HEK293 (cell line): ENCODE results near the gene ABCC2.

Experiments
- CTCF ChIA-PET: fragments of 350-600 bp; formaldehyde crosslinking; extraction: SDS; loops from one replicate; lab custom pipeline; 2021; ENCODE audit warnings: antibody characterized with exemption; lab: Yijun Ruan, JAX
- POLR2A ChIA-PET: fragments of 300-600 bp; formaldehyde crosslinking; extraction: SDS; loops from one replicate; lab custom pipeline; 2020; ENCODE audit warnings: antibody characterized with exemption, inconsistent platforms; lab: Yijun Ruan, JAX
- H3K27ac ChIP-seq: fragments of 200-500 bp; sonication (Bioruptor generic); 2 replicates; pipeline ENCODE4 v1.5.1; 2014; ENCODE audit warnings: low read depth, low read length, control low read depth, inconsistent platforms; ENCODE audit errors: extremely low read depth
- H3K36me3 ChIP-seq, 2 experiments: fragments of 200-500 bp in 1 of 2; sonication (Bioruptor generic) in 1 of 2; 1 replicate in 1 of 2; 2 replicates in 1 of 2; pipeline ENCODE4 v1.5.1; 2014 to 2017; ENCODE audit warnings: inconsistent platforms in 2 of 2, low read length in 2 of 2; ENCODE audit not compliant: control insufficient read depth in 2 of 2, insufficient read depth in 1 of 2
- H3K4me1 ChIP-seq: fragments of 200-500 bp; sonication (Bioruptor generic); 2 replicates; pipeline ENCODE4 v1.5.1; 2014; ENCODE audit warnings: mild to moderate bottlenecking, low read length, inconsistent platforms; ENCODE audit not compliant: control insufficient read depth, insufficient read depth
- H3K4me3 ChIP-seq: 2 replicates; pipeline ENCODE4 v1.5.1; 2011; ENCODE audit warnings: low read depth, mild to moderate bottlenecking, control low read depth, low read length, moderate library complexity
- H3K9me3 ChIP-seq: fragments of 200-500 bp; sonication (Bioruptor generic); 2 replicates; pipeline ENCODE4 v1.5.1; 2014; ENCODE audit warnings: low read depth, low read length, inconsistent platforms; ENCODE audit not compliant: control insufficient read depth, insufficient read depth
- GLI4 ChIP-seq: fragments of 450-650 bp; formaldehyde crosslinking; IDR thresholded peaks from 2 replicates; pipeline ENCODE4 v1.5.1; 2016; ENCODE audit warnings: missing biosample characterization, missing genetic modification characterization
- HOXA7 ChIP-seq: sonication (generic); formaldehyde crosslinking; IDR thresholded peaks from 2 replicates; pipeline ENCODE4 v1.8.1; 2022; ENCODE audit warnings: missing genetic modification reagents, borderline replicate concordance
- HOXC10 ChIP-seq: sonication (generic); formaldehyde crosslinking; IDR thresholded peaks from 2 replicates; pipeline ENCODE4 v1.8.1; 2023; ENCODE audit warnings: mild to moderate bottlenecking, missing genetic modification reagents
- ZFP69B ChIP-seq: fragments of 450-650 bp; formaldehyde crosslinking; IDR thresholded peaks from 2 replicates; pipeline ENCODE4 v1.5.1; 2016; ENCODE audit warnings: missing biosample characterization, missing genetic modification characterization
- ZNF169 ChIP-seq: fragments of 450-650 bp; formaldehyde crosslinking; IDR thresholded peaks from 2 replicates; pipeline ENCODE4 v1.5.1; 2016; ENCODE audit warnings: missing biosample characterization, missing genetic modification characterization
- ZNF202 ChIP-seq: fragments of 450-650 bp; formaldehyde crosslinking; IDR thresholded peaks from 2 replicates; pipeline ENCODE4 v1.5.1; 2016; ENCODE audit warnings: missing biosample characterization, missing genetic modification characterization, borderline replicate concordance
- ZNF311 ChIP-seq: fragments of 450-650 bp; formaldehyde crosslinking; IDR thresholded peaks from 2 replicates; pipeline ENCODE4 v1.5.1; 2017; ENCODE audit warnings: missing biosample characterization, missing genetic modification characterization, borderline replicate concordance
- ZNF341 ChIP-seq: fragments of 450-650 bp; formaldehyde crosslinking; IDR thresholded peaks from 2 replicates; pipeline ENCODE4; 2016; ENCODE audit warnings: low read depth, missing biosample characterization, missing genetic modification characterization
- ZNF354C ChIP-seq: fragments of 450-650 bp; formaldehyde crosslinking; IDR thresholded peaks from 2 replicates; pipeline ENCODE4 v1.5.1; 2016; ENCODE audit warnings: missing biosample characterization, missing genetic modification characterization, low read depth, borderline replicate concordance
- ZNF423 ChIP-seq: fragments of 450-650 bp; formaldehyde crosslinking; IDR thresholded peaks from 2 replicates; pipeline ENCODE4 v1.5.1; 2016; ENCODE audit warnings: missing biosample characterization, missing genetic modification characterization
- ZNF530 ChIP-seq: fragments of 450-650 bp; formaldehyde crosslinking; IDR thresholded peaks from 2 replicates; pipeline ENCODE4 v1.5.1; 2016; ENCODE audit warnings: low read depth, missing biosample characterization, missing genetic modification characterization
- ZNF785 ChIP-seq: fragments of 450-650 bp; formaldehyde crosslinking; IDR thresholded peaks from 2 replicates; pipeline ENCODE4 v1.5.1; 2016; ENCODE audit warnings: missing biosample characterization, missing genetic modification characterization
- TF ChIP-seq, protein P1 (sequence below): fragments of 450-650 bp; formaldehyde crosslinking; IDR thresholded peaks from 2 replicates; pipeline ENCODE4 v1.5.1; 2017; ENCODE audit warnings: missing biosample characterization, mild to moderate bottlenecking, missing genetic modification characterization, moderate library complexity
- TF ChIP-seq, protein P2 (sequence below): fragments of 450-650 bp; formaldehyde crosslinking; IDR thresholded peaks from 2 replicates; pipeline ENCODE4 v1.5.1; 2016; ENCODE audit warnings: missing biosample characterization, missing genetic modification characterization
- TF ChIP-seq, protein P3 (sequence below): fragments of 450-650 bp; formaldehyde crosslinking; IDR thresholded peaks from 2 replicates; pipeline ENCODE4 v1.5.1; 2016; ENCODE audit warnings: missing biosample characterization, missing genetic modification characterization
- TF ChIP-seq, protein P4 (sequence below): fragments of 450-650 bp; formaldehyde crosslinking; IDR thresholded peaks from 2 replicates; pipeline ENCODE4 v1.5.1; 2016; ENCODE audit warnings: missing biosample characterization, missing genetic modification characterization, borderline replicate concordance
- TF ChIP-seq, protein P5 (sequence below): fragments of 450-650 bp; formaldehyde crosslinking; IDR thresholded peaks from 2 replicates; pipeline ENCODE4 v1.5.1; 2016; ENCODE audit warnings: missing biosample characterization, missing genetic modification characterization
- TF ChIP-seq, protein P6 (sequence below): fragments of 450-650 bp; formaldehyde crosslinking; conservative IDR thresholded peaks from 2 replicates; pipeline ENCODE4 v1.5.1; 2016; ENCODE audit warnings: low read depth, missing biosample characterization, missing genetic modification characterization
- TF ChIP-seq, protein P7 (sequence below): fragments of 450-650 bp; formaldehyde crosslinking; IDR thresholded peaks from 2 replicates; pipeline ENCODE4 v1.5.1; 2016; ENCODE audit warnings: missing biosample characterization, missing genetic modification characterization

The ABCC2 gene

DNA sequence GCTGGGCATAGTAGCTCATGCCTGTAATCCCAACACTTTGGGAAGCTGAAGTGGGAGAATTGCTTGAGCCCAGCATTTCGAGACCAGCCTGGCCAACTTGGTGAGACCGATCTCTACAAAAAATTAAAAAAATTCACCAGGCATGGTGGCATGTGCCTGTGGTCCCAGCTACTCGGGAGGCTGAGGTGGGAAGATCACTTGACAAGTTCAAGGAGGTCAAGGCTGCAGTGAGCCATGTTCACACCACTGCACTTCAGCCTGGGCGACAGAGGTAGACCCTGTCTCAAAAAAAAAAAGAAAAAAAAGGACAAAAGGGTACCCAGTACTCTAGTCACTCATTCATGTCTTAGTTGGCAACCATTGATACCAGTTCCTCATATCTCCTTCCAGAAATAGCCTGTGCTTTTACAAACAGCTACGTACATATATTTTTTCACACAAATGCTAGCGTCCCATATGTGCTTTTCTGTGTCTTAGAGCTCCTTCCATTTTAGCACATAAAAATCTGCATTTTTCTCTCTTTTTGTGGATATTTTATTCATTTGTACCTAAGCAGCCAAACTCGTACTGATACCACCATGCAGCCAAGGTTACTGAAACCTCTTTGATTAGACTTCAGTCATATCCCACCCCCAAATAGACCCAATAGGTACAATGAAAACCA, 5.5 kb downstream of the ABCC2 start (continued):
- TF ChIP-seq ZNF785 (tag by site-specific recombination) (no peak), GLI4 (tag by site-specific recombination) (no peak), ZNF354C (no peak), ZNF169 (tag by site-specific recombination) (no peak), ZFP69B (tag by site-specific recombination) (no peak)
- TF ChIP-seq, protein P1, sequence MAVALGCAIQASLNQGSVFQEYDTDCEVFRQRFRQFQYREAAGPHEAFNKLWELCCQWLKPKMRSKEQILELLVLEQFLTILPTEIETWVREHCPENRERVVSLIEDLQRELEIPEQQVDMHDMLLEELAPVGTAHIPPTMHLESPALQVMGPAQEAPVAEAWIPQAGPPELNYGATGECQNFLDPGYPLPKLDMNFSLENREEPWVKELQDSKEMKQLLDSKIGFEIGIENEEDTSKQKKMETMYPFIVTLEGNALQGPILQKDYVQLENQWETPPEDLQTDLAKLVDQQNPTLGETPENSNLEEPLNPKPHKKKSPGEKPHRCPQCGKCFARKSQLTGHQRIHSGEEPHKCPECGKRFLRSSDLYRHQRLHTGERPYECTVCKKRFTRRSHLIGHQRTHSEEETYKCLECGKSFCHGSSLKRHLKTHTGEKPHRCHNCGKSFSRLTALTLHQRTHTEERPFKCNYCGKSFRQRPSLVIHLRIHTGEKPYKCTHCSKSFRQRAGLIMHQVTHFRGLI (tag by site-specific recombination) = no peak
- TF ChIP-seq, protein P2, sequence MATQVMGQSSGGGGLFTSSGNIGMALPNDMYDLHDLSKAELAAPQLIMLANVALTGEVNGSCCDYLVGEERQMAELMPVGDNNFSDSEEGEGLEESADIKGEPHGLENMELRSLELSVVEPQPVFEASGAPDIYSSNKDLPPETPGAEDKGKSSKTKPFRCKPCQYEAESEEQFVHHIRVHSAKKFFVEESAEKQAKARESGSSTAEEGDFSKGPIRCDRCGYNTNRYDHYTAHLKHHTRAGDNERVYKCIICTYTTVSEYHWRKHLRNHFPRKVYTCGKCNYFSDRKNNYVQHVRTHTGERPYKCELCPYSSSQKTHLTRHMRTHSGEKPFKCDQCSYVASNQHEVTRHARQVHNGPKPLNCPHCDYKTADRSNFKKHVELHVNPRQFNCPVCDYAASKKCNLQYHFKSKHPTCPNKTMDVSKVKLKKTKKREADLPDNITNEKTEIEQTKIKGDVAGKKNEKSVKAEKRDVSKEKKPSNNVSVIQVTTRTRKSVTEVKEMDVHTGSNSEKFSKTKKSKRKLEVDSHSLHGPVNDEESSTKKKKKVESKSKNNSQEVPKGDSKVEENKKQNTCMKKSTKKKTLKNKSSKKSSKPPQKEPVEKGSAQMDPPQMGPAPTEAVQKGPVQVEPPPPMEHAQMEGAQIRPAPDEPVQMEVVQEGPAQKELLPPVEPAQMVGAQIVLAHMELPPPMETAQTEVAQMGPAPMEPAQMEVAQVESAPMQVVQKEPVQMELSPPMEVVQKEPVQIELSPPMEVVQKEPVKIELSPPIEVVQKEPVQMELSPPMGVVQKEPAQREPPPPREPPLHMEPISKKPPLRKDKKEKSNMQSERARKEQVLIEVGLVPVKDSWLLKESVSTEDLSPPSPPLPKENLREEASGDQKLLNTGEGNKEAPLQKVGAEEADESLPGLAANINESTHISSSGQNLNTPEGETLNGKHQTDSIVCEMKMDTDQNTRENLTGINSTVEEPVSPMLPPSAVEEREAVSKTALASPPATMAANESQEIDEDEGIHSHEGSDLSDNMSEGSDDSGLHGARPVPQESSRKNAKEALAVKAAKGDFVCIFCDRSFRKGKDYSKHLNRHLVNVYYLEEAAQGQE (tag by site-specific recombination) = no peak

DNA sequence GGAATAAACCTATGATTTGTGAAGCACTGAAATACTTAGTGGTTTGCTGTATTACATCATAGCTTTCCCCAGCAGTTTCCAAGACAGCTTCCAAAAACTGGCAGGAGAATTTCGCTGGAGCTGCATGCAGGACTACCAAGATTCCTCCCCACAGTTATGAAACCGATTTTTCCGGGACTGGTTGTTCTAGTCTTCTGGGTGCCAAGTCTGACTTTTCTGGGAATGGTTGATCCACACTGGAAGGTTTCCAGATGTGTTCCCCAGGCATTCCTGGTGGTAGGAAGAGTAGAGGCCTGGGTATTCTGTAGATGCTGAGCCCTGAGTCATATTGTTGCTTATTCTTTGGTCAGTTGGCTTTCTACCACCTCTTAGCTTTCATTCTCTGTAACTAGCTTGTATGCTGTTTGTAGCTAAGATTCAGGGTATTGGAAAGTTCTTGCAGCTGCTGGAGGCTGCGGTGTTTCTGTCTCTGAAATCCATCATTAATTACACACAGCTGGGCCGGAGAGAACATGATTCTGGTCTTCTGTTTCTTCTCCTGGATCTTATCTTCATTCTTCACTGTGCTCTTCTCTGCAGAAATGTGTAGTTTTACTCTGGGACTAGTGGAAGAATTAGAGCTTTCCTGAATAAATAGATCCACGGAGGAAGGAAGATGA, 6.3 kb downstream of the ABCC2 start:
- CTCF ChIA-PET = interaction anchor here (1.2 kb wide), 1 partner anchor 20 kb away, joined by 3 read pairs; no protein-coding TSS in a partner anchor
- no peaks in the 10 kb centered on the region for H3K36me3 ChIP-seq
- no peaks in the 10 kb centered on the region for H3K4me1 ChIP-seq
- POLR2A ChIA-PET = interaction anchor here (1.6 kb wide), 1 partner anchor 56 kb away, joined by 5 read pairs; no protein-coding TSS in a partner anchor
- H3K9me3 ChIP-seq = no peaks in the 10 kb centered on the region
- no peak overlapping the region for H3K4me3 ChIP-seq
- H3K27ac ChIP-seq = no peak overlapping the region
- TF ChIP-seq, protein P3, sequence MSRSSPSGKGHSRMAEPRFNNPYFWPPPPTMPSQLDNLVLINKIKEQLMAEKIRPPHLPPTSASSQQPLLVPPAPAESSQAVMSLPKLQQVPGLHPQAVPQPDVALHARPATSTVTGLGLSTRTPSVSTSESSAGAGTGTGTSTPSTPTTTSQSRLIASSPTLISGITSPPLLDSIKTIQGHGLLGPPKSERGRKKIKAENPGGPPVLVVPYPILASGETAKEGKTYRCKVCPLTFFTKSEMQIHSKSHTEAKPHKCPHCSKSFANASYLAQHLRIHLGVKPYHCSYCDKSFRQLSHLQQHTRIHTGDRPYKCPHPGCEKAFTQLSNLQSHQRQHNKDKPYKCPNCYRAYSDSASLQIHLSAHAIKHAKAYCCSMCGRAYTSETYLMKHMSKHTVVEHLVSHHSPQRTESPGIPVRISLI = no peak
- TF ChIP-seq, protein P4, sequence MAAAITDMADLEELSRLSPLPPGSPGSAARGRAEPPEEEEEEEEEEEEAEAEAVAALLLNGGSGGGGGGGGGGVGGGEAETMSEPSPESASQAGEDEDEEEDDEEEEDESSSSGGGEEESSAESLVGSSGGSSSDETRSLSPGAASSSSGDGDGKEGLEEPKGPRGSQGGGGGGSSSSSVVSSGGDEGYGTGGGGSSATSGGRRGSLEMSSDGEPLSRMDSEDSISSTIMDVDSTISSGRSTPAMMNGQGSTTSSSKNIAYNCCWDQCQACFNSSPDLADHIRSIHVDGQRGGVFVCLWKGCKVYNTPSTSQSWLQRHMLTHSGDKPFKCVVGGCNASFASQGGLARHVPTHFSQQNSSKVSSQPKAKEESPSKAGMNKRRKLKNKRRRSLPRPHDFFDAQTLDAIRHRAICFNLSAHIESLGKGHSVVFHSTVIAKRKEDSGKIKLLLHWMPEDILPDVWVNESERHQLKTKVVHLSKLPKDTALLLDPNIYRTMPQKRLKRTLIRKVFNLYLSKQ (tag by site-specific recombination) = no peak
- TF ChIP-seq, protein P5, sequence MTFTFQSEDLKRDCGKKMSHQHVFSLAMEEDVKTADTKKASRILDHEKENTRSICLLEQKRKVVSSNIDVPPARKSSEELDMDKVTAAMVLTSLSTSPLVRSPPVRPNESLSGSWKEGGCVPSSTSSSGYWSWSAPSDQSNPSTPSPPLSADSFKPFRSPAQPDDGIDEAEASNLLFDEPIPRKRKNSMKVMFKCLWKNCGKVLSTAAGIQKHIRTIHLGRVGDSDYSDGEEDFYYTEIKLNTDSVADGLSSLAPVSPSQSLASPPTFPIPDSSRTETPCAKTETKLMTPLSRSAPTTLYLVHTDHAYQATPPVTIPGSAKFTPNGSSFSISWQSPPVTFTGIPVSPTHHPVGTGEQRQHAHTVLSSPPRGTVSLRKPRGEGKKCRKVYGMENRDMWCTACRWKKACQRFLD (tag by site-specific recombination) = no peak
- TF ChIP-seq HOXA7 (CRISPR knock-in tag) (no peak), HOXC10 (CRISPR knock-in tag) (no peak), ZNF311 (tag by site-specific recombination) (no peak), ZNF341 (tag by site-specific recombination) (no peak), ZNF202 (no peak), ZNF530 (no peak), ZNF423 (tag by site-specific recombination) (no peak)
- TF ChIP-seq, protein P6, sequence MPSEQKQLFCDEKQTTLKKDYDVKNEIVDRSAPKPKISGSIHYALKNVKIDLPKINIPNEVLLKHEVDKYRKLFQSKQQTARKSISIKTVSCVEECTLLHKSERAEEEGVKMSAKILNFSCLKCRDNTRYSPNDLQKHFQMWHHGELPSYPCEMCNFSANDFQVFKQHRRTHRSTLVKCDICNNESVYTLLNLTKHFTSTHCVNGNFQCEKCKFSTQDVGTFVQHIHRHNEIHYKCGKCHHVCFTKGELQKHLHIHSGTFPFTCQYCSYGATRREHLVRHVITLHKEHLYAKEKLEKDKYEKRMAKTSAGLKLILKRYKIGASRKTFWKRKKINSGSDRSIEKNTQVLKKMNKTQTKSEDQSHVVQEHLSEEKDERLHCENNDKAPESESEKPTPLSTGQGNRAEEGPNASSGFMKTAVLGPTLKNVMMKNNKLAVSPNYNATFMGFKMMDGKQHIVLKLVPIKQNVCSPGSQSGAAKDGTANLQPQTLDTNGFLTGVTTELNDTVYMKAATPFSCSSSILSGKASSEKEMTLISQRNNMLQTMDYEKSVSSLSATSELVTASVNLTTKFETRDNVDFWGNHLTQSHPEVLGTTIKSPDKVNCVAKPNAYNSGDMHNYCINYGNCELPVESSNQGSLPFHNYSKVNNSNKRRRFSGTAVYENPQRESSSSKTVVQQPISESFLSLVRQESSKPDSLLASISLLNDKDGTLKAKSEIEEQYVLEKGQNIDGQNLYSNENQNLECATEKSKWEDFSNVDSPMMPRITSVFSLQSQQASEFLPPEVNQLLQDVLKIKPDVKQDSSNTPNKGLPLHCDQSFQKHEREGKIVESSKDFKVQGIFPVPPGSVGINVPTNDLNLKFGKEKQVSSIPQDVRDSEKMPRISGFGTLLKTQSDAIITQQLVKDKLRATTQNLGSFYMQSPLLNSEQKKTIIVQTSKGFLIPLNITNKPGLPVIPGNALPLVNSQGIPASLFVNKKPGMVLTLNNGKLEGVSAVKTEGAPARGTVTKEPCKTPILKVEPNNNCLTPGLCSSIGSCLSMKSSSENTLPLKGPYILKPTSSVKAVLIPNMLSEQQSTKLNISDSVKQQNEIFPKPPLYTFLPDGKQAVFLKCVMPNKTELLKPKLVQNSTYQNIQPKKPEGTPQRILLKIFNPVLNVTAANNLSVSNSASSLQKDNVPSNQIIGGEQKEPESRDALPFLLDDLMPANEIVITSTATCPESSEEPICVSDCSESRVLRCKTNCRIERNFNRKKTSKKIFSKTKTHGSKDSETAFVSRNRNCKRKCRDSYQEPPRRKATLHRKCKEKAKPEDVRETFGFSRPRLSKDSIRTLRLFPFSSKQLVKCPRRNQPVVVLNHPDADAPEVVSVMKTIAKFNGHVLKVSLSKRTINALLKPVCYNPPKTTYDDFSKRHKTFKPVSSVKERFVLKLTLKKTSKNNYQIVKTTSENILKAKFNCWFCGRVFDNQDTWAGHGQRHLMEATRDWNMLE (tag by site-specific recombination) = no peak
- TF ChIP-seq, protein P7, sequence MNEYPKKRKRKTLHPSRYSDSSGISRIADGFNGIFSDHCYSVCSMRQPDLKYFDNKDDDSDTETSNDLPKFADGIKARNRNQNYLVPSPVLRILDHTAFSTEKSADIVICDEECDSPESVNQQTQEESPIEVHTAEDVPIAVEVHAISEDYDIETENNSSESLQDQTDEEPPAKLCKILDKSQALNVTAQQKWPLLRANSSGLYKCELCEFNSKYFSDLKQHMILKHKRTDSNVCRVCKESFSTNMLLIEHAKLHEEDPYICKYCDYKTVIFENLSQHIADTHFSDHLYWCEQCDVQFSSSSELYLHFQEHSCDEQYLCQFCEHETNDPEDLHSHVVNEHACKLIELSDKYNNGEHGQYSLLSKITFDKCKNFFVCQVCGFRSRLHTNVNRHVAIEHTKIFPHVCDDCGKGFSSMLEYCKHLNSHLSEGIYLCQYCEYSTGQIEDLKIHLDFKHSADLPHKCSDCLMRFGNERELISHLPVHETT (tag by site-specific recombination) = no peak
